ENCODE measurements around the gene CHRNA4. TPM values are rescaled to one million over a fixed set of nuclear protein-coding genes. Genes with fewer than 3 reads are reported as not detected.

Gene CHRNA4
- total and polyA plus RNA-seq, 2 experiments from 2014 or later = 0.15 TPM; not detected in 1

DNA sequence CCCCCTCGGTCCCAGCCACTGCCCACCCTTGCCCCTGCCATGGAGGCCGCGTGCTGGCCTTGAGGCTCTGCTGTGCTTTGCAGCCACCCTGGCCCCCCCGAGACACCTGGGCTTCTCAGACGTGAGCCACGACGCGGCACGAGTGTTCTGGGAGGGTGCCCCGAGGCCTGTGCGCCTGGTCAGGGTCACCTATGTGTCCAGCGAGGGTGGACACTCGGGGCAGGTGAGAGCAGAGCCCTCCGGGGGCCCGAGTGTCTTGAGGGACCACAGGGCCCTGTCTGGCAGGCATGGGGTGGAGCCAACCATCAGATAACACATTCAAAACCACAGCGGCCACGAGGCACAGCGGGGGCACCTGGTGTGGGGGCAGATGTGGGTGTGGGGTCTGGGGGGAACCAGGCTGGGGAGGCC lies 49.3 kb downstream of the CHRNA4 start:
- no peaks in the 10 kb centered on the region for H3K36me3 ChIP-seq
- H3K4me3 ChIP-seq = no peak overlapping the region
- H3K9me3 ChIP-seq (ENCODE audit: low read depth) = no peaks in the 10 kb centered on the region
- no peaks in the 10 kb centered on the region for H3K27me3 ChIP-seq
- DNase-seq (ENCODE audit: low read depth in 1 of 2, low spot score in 1 of 2) = no peak
- TF ChIP-seq, protein P1, sequence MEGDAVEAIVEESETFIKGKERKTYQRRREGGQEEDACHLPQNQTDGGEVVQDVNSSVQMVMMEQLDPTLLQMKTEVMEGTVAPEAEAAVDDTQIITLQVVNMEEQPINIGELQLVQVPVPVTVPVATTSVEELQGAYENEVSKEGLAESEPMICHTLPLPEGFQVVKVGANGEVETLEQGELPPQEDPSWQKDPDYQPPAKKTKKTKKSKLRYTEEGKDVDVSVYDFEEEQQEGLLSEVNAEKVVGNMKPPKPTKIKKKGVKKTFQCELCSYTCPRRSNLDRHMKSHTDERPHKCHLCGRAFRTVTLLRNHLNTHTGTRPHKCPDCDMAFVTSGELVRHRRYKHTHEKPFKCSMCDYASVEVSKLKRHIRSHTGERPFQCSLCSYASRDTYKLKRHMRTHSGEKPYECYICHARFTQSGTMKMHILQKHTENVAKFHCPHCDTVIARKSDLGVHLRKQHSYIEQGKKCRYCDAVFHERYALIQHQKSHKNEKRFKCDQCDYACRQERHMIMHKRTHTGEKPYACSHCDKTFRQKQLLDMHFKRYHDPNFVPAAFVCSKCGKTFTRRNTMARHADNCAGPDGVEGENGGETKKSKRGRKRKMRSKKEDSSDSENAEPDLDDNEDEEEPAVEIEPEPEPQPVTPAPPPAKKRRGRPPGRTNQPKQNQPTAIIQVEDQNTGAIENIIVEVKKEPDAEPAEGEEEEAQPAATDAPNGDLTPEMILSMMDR (IDR thresholded peaks at IDR 0.05; ENCODE audit: low read depth, low read length) = no peak
- H3K4me1 ChIP-seq (ENCODE audit: low read depth) = no peaks in the 10 kb centered on the region
- H3K27ac ChIP-seq = no peak overlapping the region

DNA sequence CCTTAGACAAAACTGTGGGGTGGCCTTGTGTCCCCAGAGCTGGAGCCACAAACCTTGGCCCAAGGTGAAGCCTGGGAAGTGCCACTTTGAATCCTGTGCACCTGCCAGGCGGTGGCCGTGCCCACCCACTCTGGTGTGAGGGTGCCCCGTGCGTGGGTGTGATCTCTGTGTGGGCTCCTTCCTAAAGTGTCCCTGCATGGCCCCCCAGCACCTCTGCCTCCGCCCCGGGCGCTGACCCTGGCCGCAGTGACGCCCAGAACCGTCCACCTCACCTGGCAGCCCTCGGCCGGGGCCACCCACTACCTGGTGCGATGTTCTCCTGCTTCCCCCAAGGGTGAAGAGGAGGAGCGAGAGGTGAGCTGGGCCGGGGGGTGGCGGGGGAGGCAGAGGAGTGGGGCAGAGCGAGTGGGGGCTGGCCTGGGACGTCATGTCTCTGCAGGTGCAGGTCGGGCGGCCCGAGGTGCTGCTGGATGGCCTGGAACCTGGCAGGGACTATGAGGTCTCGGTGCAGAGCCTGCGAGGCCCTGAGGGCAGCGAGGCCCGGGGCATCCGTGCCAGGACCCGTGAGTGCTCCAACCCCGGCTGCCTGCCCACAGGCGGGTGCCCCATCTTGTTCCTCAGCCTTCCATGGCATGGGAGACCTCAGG lies 49.8 kb downstream of the CHRNA4 start:
- Histone ChIP-seq H3K27me3 (no peaks in the 10 kb centered on the region), H3K4me1 (ENCODE audit: low read depth) (no peaks in the 10 kb centered on the region), H3K9me3 (ENCODE audit: low read depth) (no peaks in the 10 kb centered on the region), H3K36me3 (no peaks in the 10 kb centered on the region), H3K4me3 (no peak overlapping the region), H3K27ac (no peak overlapping the region)
- no peak for DNase-seq (ENCODE audit: low read depth in 1 of 2, low spot score in 1 of 2)
- TF ChIP-seq, protein P1 (IDR thresholded peaks at IDR 0.05; ENCODE audit: low read depth, low read length) = no peak

DNA sequence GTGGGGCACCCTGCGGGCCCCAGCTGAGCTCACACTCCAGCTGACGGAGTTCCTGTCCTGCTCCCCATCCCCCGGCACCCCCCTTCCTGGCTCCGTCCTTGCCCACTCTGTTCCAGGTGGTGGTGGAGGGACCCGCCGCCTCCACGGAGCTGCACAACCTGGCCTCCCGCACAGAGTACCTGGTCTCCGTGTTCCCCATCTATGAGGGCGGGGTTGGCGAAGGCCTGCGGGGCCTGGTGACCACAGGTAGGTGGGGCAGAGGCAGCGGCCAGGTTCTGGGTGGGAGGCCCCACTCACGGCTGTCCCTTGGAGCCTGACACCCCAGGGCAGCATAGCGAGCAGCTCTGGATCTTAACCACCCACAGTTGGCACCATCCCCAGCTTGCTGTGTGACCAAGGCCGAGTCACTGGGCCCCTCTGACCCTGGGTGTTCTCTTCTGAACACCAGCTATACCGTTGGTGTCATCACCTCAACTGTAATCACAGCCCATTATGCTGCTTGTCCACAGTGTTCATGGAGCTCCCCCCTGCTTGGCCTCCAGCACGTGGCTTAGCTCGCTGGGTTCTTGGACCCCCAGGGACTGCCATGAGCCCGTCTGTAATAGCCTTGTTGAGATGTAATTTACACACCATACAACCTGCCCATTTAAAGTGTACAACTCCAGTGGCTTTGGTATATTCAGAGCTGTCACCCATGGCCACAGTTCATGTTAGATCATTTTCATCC lies 50.7 kb downstream of the CHRNA4 start:
- DNase-seq (ENCODE audit: low read depth in 1 of 2, low spot score in 1 of 2) = no peak
- Histone ChIP-seq H3K9me3 (ENCODE audit: low read depth) (no peaks in the 10 kb centered on the region), H3K4me1 (ENCODE audit: low read depth) (no peaks in the 10 kb centered on the region), H3K27ac (no peak overlapping the region), H3K36me3 (no peaks in the 10 kb centered on the region), H3K27me3 (peaks cover 4% of the 10 kb centered on the region), H3K4me3 (no peak overlapping the region)
- TF ChIP-seq, protein P1 (IDR thresholded peaks at IDR 0.05; ENCODE audit: low read depth, low read length) = no peak

DNA sequence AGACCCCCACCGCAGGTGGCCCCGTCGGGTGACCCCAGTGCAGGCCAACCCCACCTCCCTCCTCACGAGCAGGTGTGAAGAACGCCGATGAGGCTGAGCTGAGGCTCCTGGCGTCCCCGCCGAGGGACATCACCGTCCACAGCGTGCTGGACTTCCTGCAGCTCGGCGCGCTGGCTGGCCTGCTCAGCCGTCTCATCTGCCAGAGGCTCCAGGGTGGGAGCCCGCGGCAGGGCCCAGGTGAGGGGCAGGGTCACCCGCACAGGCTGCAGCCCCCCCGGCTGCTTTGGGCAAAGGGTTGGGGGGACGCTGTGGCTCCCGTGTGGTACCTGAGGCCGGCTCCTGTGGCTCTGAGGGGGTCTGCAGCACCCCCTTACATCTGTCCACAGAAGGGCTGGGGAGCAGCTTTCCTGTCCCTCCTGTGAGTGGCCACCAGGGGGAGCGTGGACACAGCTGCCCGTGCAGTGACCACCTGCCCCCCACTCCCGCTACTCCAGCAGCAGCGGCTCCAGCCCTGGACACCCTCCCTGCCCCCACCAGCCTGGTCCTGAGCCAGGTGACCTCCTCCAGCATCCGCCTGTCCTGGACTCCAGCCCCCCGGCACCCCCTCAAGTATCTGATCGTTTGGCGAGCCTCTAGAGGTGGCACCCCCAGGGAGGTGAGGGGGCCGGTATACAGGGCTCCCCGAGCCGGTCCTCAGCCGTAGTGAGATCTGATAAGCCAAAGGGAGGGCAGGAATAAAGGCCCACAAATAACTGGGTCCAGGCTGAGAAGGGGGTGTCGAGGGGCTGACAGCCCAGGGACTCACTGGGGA lies 51.7 kb downstream of the CHRNA4 start:
- Histone ChIP-seq H3K27ac (no peak overlapping the region), H3K4me1 (ENCODE audit: low read depth) (no peaks in the 10 kb centered on the region), H3K27me3 (peaks cover 9% of the 10 kb centered on the region), H3K4me3 (no peak overlapping the region), H3K36me3 (no peaks in the 10 kb centered on the region), H3K9me3 (ENCODE audit: low read depth) (no peaks in the 10 kb centered on the region)
- TF ChIP-seq, protein P1 (IDR thresholded peaks at IDR 0.05; ENCODE audit: low read depth, low read length) = peak; percentile 85
- peak; percentile 54 to 72 for DNase-seq (ENCODE audit: low read depth in 1 of 2, low spot score in 1 of 2)

DNA sequence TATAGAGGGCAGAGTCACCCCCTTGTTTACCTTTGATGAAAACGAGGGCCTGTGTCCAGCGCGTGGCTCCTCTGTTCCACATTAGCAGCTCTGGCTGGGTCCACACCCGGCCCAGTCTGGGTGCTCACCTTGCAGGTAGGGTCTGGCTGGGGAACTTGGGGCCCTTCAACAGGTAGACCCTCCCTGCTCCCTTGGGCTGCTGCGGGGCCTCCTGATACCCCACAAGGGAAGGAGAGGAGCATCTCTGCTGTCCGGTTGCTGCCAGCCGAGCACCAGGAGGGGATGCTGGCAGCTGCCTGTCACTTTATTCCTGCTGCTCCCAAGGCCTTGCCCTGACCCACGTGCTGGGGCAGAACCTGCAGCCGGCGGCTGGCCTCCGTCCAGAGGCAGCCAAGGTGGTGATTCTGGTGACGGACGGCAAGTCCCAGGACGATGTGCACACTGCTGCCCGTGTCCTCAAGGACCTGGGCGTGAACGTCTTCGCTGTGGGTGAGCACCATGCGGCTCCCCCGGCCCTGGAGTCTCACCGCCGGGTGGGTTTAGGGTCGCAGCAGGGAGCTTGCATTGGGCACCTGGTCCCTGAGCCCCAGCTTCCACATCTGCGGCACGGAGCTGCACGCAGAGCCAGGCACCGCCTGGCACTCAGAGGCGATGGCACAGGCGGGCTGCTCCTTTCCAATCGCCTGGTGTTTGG lies 52.8 kb downstream of the CHRNA4 start:
- H3K27ac ChIP-seq = no peak overlapping the region
- H3K9me3 ChIP-seq (ENCODE audit: low read depth) = no peaks in the 10 kb centered on the region
- TF ChIP-seq, protein P1 (IDR thresholded peaks at IDR 0.05; ENCODE audit: low read depth, low read length) = no peak
- peaks cover 9% of the 10 kb centered on the region for H3K27me3 ChIP-seq
- no peaks in the 10 kb centered on the region for H3K4me1 ChIP-seq (ENCODE audit: low read depth)
- H3K4me3 ChIP-seq = no peak overlapping the region
- no peaks in the 10 kb centered on the region for H3K36me3 ChIP-seq
- DNase-seq (ENCODE audit: low read depth in 1 of 2, low spot score in 1 of 2) = no peak
